HG03139 (cell line): ENCODE results near the gene CFAP52.
"Not testable (repeated sequence)": the region's sequence is repeated elsewhere in the genome, so short reads cannot be mapped to it uniquely, and the experiment has no call there.

Experiments used
- ATAC-seq: cut with Tn5 transposase; IDR thresholded peaks from one replicate; pipeline ENCODE4 v1.9.1; 2021; ENCODE audit not compliant: unreplicated experiment

The CFAP52 gene

GRCh38 chr17:9644910-9645751 is 68.7 kb downstream of the CFAP52 start, which contains the start of gene USP43:
TSS of gene USP43 (plus strand) at chr17:9645517. CDS start at chr17:9645633, 116 bp downstream.
- no peak for ATAC-seq

DNA sequence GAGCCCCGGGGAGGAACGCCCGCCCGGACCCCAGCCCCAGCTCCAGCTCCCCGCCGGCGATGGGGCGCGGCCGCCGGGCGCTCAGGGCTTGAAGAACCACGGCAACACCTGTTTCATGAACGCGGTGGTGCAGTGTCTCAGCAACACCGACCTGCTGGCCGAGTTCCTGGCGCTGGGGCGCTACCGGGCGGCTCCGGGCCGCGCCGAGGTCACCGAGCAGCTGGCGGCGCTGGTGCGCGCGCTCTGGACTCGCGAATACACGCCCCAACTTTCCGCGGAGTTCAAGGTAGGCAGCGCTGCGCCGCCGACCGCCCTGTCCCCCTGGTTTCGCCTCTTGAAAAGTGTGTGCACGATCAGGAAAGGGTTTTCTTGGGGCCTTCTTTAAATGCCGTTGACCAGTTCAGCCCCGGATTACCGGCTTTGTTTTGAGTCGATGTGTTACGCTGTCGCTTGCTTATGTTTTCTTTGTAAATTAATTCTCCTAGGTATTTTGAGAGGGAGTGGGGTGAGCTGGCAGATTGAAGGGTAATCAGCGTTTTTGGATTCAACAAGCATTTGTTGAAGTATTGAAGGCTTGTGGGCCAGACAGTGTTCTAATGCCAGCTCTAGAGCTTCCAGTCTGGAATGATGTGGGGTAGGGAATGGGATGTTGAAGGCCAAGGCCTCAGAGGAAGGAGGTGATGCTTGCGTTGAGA is 69.6 kb downstream of the CFAP52 start:
- ATAC-seq: no peak

DNA sequence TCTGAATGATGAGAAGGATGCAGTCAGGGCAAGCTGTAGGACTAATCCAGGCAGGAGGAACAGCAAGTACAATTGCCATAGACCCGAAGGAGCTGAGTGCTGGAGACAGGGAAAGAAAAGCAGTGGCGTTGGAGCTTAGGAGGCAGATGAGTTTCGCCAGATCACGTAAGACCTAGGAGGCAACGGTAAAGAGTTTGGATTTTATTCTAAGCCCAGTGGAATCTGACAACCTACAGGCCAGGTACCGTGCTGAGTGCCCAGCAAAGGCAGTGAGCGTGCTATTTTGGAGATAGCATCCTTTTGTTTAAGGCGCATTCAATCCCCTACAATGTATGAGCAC is 70.1 kb downstream of the CFAP52 start:
- ATAC-seq: no peak

DNA sequence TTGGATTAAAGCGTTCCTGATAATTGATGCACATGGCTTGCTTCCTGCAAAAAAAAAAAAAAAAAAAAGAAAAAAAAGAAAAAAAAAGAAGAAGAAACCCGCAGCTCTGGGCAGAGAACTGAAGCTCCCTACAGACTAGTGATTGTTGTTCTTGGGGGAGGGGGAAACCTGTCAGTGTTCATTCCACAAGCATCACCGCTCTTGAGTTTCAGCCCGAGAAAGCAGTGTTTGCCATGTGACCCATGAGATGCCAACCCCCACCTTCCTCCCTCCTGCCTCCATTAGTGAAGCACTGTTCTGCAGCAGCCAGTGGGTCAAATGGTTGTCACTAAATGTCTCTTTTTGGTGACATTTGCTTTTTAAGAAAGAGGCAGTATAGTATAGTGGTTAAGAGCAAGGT is 70.6 kb downstream of the CFAP52 start:
- ATAC-seq: no peak

- no peak for ATAC-seq
Observed at GRCh38 chr17:9648521-9649110, 72.2 kb downstream of the CFAP52 start.

- no peak for ATAC-seq
Observed at GRCh38 chr17:9658593-9659211, 82.3 kb downstream of the CFAP52 start.

DNA sequence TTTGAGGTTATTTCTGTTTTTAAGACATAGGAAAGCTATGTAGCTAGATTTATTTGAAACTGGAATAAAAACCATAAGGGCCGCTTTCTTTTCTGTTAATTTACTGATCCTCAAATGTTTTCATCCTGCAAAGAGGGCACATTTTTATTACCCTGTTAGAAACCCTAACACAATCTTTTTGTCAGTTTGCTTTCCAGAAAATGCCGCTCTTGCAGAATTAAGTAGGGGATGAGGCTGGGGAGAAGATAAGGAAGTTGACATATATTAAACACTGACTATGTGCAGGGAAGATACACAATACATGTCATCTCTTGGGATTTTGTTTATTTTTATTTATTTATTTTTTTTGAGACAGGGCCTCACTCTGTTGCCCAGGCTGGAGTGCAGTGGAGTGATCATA is 84.6 kb downstream of the CFAP52 start:
- no peak for ATAC-seq

GRCh38 chr17:9663511-9663910 is 87.1 kb downstream of the CFAP52 start:
- ATAC-seq: not testable (repeated sequence)

GRCh38 chr17:9666461-9667050 is 90.1 kb downstream of the CFAP52 start:
- ATAC-seq: no peak

DNA sequence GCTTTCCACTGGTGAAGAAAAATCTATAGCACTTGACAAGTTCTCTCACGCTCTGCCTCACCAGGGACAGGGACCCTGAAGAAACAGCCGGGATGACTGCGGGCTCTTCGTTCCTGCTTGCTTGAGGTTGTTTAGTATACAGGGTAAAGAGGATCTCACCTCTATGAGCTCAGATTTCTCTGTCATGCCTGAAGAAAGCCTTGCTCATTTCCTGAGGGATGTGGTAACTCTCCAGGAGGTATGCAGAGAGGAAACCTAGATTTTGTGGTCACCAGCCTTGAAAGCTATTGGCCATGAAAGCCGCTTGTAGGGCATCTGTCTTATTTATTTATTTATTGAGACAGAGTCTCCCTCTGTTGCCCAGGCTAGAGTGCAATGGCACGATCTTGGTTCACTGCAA is 92.1 kb downstream of the CFAP52 start:
- no peak for ATAC-seq

- no peak for ATAC-seq
Observed at GRCh38 chr17:9669551-9670008, 93.1 kb downstream of the CFAP52 start.

DNA sequence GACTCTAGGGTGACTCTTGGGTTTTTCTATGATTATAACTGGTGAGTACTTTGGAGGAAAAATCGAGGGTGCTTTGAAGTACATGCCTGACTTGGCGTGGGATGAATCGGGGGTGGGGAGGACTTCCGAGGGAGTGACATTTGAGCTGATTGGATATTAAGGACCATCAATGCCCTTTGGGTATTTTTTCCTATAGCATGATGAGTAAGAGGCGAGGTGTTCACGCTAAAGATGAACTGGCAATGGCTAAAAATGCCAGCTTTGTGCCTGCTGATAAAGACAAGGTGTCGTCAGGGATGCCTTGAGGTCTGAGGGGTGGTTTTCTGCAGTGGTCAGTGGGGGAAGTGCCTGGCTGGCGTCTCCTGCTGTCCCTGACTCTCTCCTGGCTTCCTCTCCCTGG is 94.2 kb downstream of the CFAP52 start:
- ATAC-seq: no peak

DNA sequence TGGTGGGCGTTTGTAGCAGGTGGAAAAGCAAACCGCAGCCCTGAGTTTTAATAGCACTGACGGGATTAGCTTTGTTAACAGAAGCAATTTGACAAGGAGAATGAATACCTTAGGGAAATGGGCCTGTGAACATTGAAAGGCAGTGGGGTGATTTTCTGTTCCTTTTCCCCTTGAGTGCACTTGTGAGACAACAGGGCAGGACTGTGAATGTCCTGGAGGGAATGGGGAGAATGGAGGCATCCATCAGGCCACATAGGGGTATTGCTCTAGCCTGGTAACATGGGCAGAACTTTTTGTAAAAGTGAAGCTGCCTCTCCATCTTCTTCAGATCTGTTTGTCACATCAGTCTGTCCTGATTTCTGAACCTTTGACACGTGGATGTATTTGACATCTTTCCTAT is 95.1 kb downstream of the CFAP52 start:
- ATAC-seq: no peak

DNA sequence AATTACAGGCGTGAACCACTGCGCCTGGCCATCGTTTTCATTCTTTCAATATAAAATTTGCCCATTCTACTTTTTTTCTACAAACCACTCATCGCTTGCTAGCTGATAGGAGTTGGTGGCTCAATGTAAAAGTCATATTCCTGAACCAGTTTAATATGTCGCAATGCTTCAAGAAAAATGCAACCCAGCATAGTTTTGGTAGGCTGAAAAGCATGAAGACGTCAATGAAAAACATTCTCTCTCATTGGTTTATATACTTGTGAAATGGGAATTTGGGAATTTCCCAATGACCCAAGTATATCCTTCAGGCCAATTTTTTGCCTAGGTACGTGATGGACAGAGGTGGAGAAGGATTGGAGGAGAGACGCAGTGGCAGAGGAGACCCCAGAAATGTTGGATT is 95.8 kb downstream of the CFAP52 start:
- ATAC-seq: no peak

DNA sequence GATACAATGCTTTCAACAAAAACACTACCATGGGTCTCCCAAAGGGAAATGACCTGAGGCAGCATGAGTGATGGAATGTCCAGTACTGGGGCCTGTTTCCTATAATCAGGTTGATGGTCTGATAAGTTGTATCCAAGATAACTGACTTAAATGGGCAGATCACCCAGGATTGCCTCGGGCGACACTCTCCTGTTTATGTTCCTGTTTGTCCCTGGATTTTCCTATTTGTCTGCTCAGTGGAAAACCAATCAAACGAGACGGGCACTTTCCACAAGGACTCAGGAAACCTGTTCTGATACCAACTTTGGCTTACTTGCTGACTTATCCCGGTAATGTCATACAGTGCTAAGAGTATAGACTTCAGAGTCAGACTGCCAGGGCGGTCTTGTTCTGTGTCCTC is 96.2 kb downstream of the CFAP52 start:
- no peak for ATAC-seq

- ATAC-seq: no peak
Observed at GRCh38 chr17:9676084-9676483, 99.6 kb downstream of the CFAP52 start.

- no peak for ATAC-seq
Observed at GRCh38 chr17:9676820-9677310, 100.4 kb downstream of the CFAP52 start.

- ATAC-seq: no peak
Observed at GRCh38 chr17:9677411-9677810, 101.0 kb downstream of the CFAP52 start.

DNA sequence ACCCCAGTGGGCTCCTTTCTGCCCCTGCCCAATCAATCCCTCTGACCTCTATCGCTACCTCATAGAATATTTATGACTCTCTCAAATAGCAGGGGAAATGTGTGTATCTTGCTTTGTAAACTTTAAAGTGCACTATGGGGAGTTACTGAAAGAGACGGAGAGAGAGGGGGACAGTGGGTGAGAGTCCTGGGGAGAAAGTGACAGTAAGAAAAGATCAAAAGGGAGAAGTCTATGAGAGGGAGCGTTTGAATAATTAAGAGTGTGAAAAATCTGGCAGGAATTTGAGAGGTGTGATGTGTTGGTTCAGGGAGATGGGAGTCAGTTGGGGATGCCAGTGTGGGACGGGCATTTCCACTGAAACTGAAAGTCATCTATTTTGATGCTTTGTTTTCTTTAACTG is 101.5 kb downstream of the CFAP52 start:
- ATAC-seq: no peak

- no peak for ATAC-seq
Observed at GRCh38 chr17:9684955-9685621, 108.6 kb downstream of the CFAP52 start.
